Body of pancreas (tissue), 4 donors: ENCODE results near the gene INF2. TPM values are rescaled to one million over a fixed set of nuclear protein-coding genes. Genes with fewer than 3 reads are reported as not detected.

Experiments
- ATAC-seq: fragments of 150-250 bp; one replicate; pipeline ENCODE4 v1.9.1; 2016
- DNase-seq, 4 donors: peaks; one replicate each; pipeline ENCODE4 v3.0.0-alpha.2; 2019
- H3K27ac ChIP-seq, 4 donors: fragments of 200-600 bp; sonication (generic); 1 replicate in 3 of 4; 2 replicates in 1 of 4; pipeline versions ENCODE4 v1.5.1 to v1.6.1; 2016 to 2019; ENCODE audit warnings: mild to moderate bottlenecking in 1 of 4, mixed read lengths in 1 of 4, moderate library complexity in 1 of 4
- H3K27me3 ChIP-seq, 2 donors: fragments of 200-600 bp; sonication (generic); one replicate each; pipeline ENCODE4 v1.6.0; 2016; ENCODE audit warnings: mild to moderate bottlenecking in 1 of 2
- H3K36me3 ChIP-seq, 2 donors: fragments of 200-600 bp; sonication (generic); replicated peaks in 1 of 2; 2 replicates each; pipeline ENCODE4 v1.5.1; 2016; ENCODE audit warnings: low read depth in 2 of 2; ENCODE audit not compliant: insufficient read depth in 1 of 2
- H3K4me1 ChIP-seq: fragments of 200-600 bp; sonication (generic); one replicate; pipeline ENCODE4 v1.6.0; 2016
- H3K4me3 ChIP-seq, 2 donors: fragments of 200-600 bp; sonication (generic); 1 replicate in 1 of 2; 2 replicates in 1 of 2; pipeline ENCODE4 v1.5.1; 2016 to 2019
- H3K9me3 ChIP-seq, 3 donors: fragments of 200-600 bp; sonication (generic); 1 replicate in 2 of 3; 2 replicates in 1 of 3; pipeline ENCODE4 v1.5.1; 2016
- CTCF ChIP-seq, 7 experiments: fragments of 450-650 bp in 4 of 7; fragments of 200-600 bp in 3 of 7; sonication (generic) in 3 of 7; IDR thresholded peaks; one replicate each; pipeline ENCODE4 v1.5.1; 2016 to 2019; ENCODE audit warnings: antibody characterized with exemption in 7 of 7
- POLR2A ChIP-seq, 3 donors: fragments of 450-650 bp; IDR thresholded peaks; one replicate each; pipeline ENCODE4 v1.6.1; 2016; ENCODE audit warnings: antibody characterized with exemption in 3 of 3, mild to moderate bottlenecking in 2 of 3
- WGBS, 2 donors: methylation state at CpG; one replicate each; pipeline ENCODE4 v1.1.5; 2017; 5-methylcytosine and 5-hydroxymethylcytosine counted together
- intact Hi-C: fragments of 100-400 bp; cut with DNase I; formaldehyde crosslinking; loops from one replicate; pipeline ENCODE4 v1.15.1; 2023
- total RNA-seq, 2 donors: library from RNA; depleted of rRNA; stranded (reverse); fragments of >200 nt; gene quantifications; one replicate each; pipeline ENCODE4 v1.1.0, GENCODE V29; 2016

INF2 gene
- total RNA-seq, 2 donors from 2014 or later = 46.2 to 90.3 TPM

DNA sequence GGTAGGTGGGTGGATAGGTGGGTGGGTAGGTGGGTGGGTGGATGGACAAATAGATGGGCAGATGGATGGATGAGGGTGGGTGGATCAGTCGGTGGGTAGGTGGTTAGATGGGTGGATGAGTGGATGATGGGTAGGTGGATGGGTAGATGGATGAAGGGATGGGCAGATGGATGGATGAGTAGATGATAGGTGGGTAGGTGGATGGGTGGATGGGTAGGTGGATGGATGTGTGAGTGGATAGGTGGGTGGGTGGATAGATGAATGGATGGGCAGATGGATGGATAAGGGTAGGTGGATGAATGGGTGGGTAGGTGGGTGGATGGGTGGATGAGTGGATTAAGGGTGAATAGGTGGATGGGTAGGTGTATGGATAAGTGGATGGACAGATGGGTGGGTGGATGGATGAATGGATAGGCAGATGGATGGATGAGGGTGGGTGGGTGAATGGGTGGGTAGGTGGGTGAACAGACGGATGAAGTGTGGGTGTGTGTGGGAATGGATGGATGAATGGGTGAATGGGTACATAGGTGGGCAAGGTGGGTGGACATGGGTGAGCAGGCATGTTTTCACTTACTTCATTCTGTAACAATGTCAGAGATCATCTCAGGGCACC is 3.3 kb upstream of the INF2 start:
- no peaks in the 10 kb centered on the region for H3K36me3 ChIP-seq
- H3K4me1 ChIP-seq = peaks cover 53% of the 10 kb centered on the region
- no peak for DNase-seq
- no peak overlapping the region for H3K27ac ChIP-seq
- no peak for TF ChIP-seq CTCF (IDR thresholded peaks at IDR 0.05)
- TF ChIP-seq POLR2A (IDR thresholded peaks at IDR 0.05) = no peak
- WGBS, 2 donors = 90 to 95% methylated on average over 2 of the region's 2 CpGs
- H3K9me3 ChIP-seq = no peaks in the 10 kb centered on the region
- intact Hi-C loops = no loop called here
- H3K27me3 ChIP-seq = no peaks in the 10 kb centered on the region
- no peak overlapping the region for H3K4me3 ChIP-seq
- ATAC-seq = no peak

- ATAC-seq = no peak
- DNase-seq = peak in 1 of 4 donors; percentile 5
- WGBS, 2 donors = 78 to 89% methylated on average over 15 to 18 of the region's 20 CpGs
- intact Hi-C loops = no loop called here
- Histone ChIP-seq H3K27ac (peak overlapping the region in 3 of 4 donors; percentile 84 to 91 (median 90)), H3K36me3 (no peaks in the 10 kb centered on the region), H3K27me3 (no peaks in the 10 kb centered on the region), H3K4me3 (no peak overlapping the region), H3K9me3 (no peaks in the 10 kb centered on the region), H3K4me1 (peaks cover 47% of the 10 kb centered on the region)
- TF ChIP-seq POLR2A (IDR thresholded peaks at IDR 0.05) = no peak
- no peak for TF ChIP-seq CTCF (IDR thresholded peaks at IDR 0.05)
Observed at GRCh38 chr14:104686624-104687517, 2.5 kb upstream of the INF2 start.

DNA sequence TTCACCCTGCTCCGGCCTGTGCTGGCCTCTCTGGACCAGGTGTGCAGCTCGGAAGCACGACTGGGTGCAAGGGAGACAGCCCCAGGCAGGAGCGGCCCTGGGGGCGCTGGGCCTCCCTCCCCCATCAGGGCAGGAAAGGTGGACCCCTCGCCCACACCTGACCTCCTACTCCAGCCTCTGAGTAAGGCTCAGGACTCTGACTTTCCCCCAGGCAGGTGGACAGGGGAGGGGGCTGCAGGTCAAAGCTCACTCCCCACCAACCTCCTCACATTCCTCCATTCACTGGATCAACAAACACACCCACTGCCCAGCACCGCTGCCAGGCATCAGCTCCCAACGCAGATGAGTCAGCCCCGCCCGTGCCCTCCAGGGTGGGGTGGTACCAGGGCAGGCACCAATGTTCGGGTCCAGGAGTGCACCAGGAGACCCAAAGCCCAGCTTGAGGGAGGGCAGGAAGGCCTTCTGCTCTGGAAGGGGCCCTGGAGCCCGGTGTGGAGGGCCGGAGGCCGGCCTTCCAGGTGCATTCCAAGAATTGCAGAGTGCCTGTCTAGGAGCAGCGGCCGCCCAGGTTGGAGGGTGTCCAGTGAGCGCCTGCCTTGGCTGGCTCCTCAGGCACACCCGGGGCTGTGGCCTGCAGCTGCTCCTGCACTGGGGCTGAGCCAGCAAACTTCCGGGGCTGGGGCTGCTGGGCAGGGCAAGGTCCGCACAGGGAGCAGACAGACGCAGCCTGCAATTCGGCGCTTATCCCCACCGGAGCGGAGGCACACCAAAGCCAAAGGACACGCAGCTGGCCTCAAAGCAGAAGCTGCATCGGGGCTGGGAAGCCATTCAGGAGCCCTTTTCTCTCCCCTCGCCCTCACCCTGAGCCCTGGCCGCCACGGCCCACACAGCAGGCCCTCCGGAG is 1.6 kb upstream of the INF2 start:
- Histone ChIP-seq H3K9me3 (no peaks in the 10 kb centered on the region), H3K4me1 (peaks cover 39% of the 10 kb centered on the region), H3K27me3 (no peaks in the 10 kb centered on the region), H3K4me3 (no peak overlapping the region), H3K36me3 (no peaks in the 10 kb centered on the region), H3K27ac (peak overlapping the region; percentile 84 to 92 (median 90))
- intact Hi-C loops = no loop called here
- DNase-seq (peak; percentile 94 to 98 (median 96)), ATAC-seq (peak; percentile 92)
- 25 to 31% methylated on average over 11 to 27 of the region's 31 CpGs for WGBS, 2 donors
- TF ChIP-seq CTCF (IDR thresholded peaks at IDR 0.05) (peak in 1 of 7 experiments; percentile 8), POLR2A (IDR thresholded peaks at IDR 0.05) (peak; percentile 77 to 80 (median 79))

DNA sequence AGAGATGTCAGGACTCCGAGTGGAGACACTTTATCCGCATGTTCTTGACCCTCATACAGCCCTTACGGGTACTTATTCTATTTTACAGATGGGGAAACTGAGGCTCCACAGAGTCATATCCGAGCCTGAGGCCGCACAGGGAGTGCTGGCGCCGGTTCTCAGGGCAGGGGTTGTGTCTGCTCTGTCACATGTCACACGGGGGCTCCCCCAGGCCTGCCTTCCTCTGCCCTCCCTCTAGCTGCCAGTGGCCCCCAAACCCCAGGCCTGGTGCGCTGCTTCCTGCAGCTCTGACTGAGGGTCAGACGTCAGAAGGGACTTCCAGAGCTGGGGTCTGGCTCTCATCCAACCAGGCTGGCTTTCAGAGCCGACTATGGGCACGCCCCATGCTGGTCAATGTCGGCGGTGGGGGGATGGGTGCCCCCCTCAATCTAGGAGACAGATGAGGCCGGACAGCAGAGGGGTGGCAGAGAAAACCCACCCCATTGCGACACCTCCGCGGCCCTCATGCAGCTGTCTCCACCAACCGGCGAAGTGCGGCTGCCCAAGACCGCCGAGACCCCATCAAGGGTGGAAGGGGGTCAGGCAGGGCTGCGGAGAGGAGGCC is 811 bp upstream of the INF2 start:
- intact Hi-C loops = no loop called here
- Histone ChIP-seq H3K36me3 (no peaks in the 10 kb centered on the region), H3K4me1 (peaks cover 40% of the 10 kb centered on the region), H3K4me3 (no peak overlapping the region), H3K27ac (peak overlapping the region; percentile 84 to 92 (median 90)), H3K27me3 (no peaks in the 10 kb centered on the region), H3K9me3 (no peaks in the 10 kb centered on the region)
- TF ChIP-seq POLR2A (IDR thresholded peaks at IDR 0.05) = peak in 1 of 3 donors; percentile 17
- TF ChIP-seq CTCF (IDR thresholded peaks at IDR 0.05) = no peak
- no peak for ATAC-seq
- peak; percentile 50 to 59 (median 52) for DNase-seq
- 16 to 23% methylated on average over 16 to 24 of the region's 24 CpGs for WGBS, 2 donors
